ENCODE results near the gene PFKFB2. TPM values are rescaled to one million over a fixed set of nuclear protein-coding genes. Genes with fewer than 3 reads are reported as not detected.

Gene PFKFB2
- polyA plus RNA-seq, 1 donor (not counting 4 experiments of a cell fraction or from before 2014, with no cell fraction given), result 12.2 TPM

DNA sequence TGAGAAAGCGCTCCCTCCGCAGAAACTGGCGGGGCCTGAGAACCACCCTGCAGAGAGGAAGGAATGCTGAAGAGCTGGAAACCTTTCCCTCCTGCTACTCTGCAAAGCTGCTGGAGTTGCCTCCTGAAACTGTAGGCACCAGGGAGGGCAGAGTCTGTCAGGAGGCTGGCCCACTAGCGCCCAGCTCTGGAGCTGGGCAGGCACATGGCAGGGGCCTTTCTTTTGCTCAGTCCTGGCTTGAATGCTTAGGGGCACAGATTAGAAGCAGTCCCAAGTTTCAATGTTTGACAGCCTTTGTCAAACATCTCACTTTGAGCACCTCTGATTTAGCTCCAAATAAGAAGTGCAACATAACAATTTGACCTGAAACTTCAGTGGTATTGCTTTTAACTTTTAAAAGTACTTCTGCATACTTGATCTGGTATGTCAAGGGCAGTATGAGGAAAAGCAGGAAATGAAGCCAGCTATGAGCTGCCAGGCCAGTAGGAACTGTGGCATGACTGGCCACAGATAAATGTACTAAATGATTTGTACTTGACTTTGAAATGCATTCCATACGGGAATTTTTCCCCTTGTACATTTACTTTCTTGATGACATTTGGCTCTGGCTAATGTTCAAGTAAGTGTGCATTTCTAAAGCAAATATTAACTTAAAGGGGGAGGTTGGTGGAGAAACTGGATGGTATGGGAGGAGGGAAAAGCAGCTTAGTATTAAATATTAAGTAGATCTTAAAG is 27.8 kb upstream of the PFKFB2 start:
- Histone ChIP-seq H4K20me1 (ENCODE audit: control insufficient read depth, extremely low read depth, insufficient read depth, low read length) (no peaks in the 10 kb centered on the region), H3K27ac (ENCODE audit: control insufficient read depth, insufficient read depth, low read length) (peak overlapping the region; percentile 99), H3K36me3 (ENCODE audit: control insufficient read depth in 2 of 2, extremely low read depth in 1 of 2, insufficient read depth in 2 of 2, low read length in 2 of 2) (peaks cover 26 to 61% of the 10 kb centered on the region in 2 experiments), H3K79me2 (ENCODE audit: control insufficient read depth, insufficient read depth, low read length) (peaks cover 55% of the 10 kb centered on the region), H3K27me3 (ENCODE audit: control insufficient read depth, extremely low read depth, insufficient read depth, low read length) (no peaks in the 10 kb centered on the region), H3K4me3 (ENCODE audit: control insufficient read depth in 2 of 3, extremely low read depth in 1 of 3, insufficient read depth in 2 of 3, low read depth in 1 of 3, low read length in 3 of 3) (peak overlapping the region in 2 of 3 experiments; percentile 3 to 7), H2AFZ (ENCODE audit: control insufficient read depth, low read length) (no peak overlapping the region), H3K4me2 (ENCODE audit: control insufficient read depth, extremely low read depth, insufficient read depth, low read depth, low read length) (peak overlapping the region; percentile 72), H3K9ac (ENCODE audit: control insufficient read depth, extremely low read depth, insufficient read depth, low read length) (peak overlapping the region; percentile 93), H3K9me3 (ENCODE audit: control insufficient read depth, low read depth, low read length) (no peaks in the 10 kb centered on the region), H3K9me1 (ENCODE audit: control insufficient read depth, extremely low read depth, insufficient read depth, low read length) (no peaks in the 10 kb centered on the region), H3K4me1 (ENCODE audit: control insufficient read depth, extremely low read depth, insufficient read depth, low read length) (peaks cover 97% of the 10 kb centered on the region)
- no peak for DNase-seq (ENCODE audit: low read depth, low spot score)
- no peak for FAIRE-seq
- dilution Hi-C loops (cut with MboI; ENCODE audit: extremely low pct_ligation_motif_present, low sequenced_read_pairs), result no loop called here
- TF ChIP-seq CTCF (optimal IDR thresholded peaks at IDR 0.05 in 1 of 3, IDR thresholded peaks at IDR 0.05 in 1 of 3, conservative IDR thresholded peaks at IDR 0.05 in 1 of 3; ENCODE audit: extremely low read depth in 1 of 3, insufficient read depth in 2 of 3, low read length in 3 of 3) (no peak), EZH2 (IDR thresholded peaks at IDR 0.05; ENCODE audit: low read length) (no peak)

DNA sequence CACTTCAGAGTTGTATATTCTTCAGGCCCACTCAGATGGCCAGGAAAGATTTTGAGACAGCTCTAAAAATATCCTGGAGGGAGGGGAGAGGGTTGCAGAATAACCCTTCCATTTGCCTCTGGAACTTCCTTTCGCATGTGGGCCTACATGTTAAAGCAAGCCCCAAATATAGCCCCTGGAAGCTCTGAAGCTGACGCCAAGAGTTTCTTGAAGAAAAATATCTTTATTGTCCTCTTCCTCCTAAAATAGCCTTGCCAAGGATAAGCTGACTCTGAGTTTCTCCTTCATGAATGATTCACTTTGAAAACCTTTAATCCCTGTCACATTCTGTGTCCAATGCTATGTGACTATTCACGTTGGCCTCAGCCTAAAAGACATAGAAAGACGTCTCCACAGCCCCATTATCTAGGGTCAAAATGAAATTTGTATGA is 27.0 kb upstream of the PFKFB2 start:
- FAIRE-seq (no peak), DNase-seq (ENCODE audit: low read depth, low spot score) (no peak)
- no peaks in the 10 kb centered on the region for H3K9me1 ChIP-seq (ENCODE audit: control insufficient read depth, extremely low read depth, insufficient read depth, low read length)
- TF ChIP-seq EZH2 (IDR thresholded peaks at IDR 0.05; ENCODE audit: low read length) (no peak), CTCF (optimal IDR thresholded peaks at IDR 0.05 in 1 of 3, IDR thresholded peaks at IDR 0.05 in 1 of 3, conservative IDR thresholded peaks at IDR 0.05 in 1 of 3; ENCODE audit: extremely low read depth in 1 of 3, insufficient read depth in 2 of 3, low read length in 3 of 3) (no peak)
- no peaks in the 10 kb centered on the region for H3K27me3 ChIP-seq (ENCODE audit: control insufficient read depth, extremely low read depth, insufficient read depth, low read length)
- no peak overlapping the region for H2AFZ ChIP-seq (ENCODE audit: control insufficient read depth, low read length)
- H3K4me2 ChIP-seq (ENCODE audit: control insufficient read depth, extremely low read depth, insufficient read depth, low read depth, low read length), result peak overlapping the region; percentile 72
- dilution Hi-C loops (cut with MboI; ENCODE audit: extremely low pct_ligation_motif_present, low sequenced_read_pairs), result no loop called here
- peaks cover 26 to 63% of the 10 kb centered on the region in 2 experiments for H3K36me3 ChIP-seq (ENCODE audit: control insufficient read depth in 2 of 2, extremely low read depth in 1 of 2, insufficient read depth in 2 of 2, low read length in 2 of 2)
- H3K27ac ChIP-seq (ENCODE audit: control insufficient read depth, insufficient read depth, low read length), result peak overlapping the region; percentile 99
- H3K9me3 ChIP-seq (ENCODE audit: control insufficient read depth, low read depth, low read length), result no peaks in the 10 kb centered on the region
- H3K9ac ChIP-seq (ENCODE audit: control insufficient read depth, extremely low read depth, insufficient read depth, low read length), result peak overlapping the region; percentile 93
- H3K4me1 ChIP-seq (ENCODE audit: control insufficient read depth, extremely low read depth, insufficient read depth, low read length), result peaks cover 93% of the 10 kb centered on the region
- peaks cover 63% of the 10 kb centered on the region for H3K79me2 ChIP-seq (ENCODE audit: control insufficient read depth, insufficient read depth, low read length)
- peak overlapping the region in 2 of 3 experiments; percentile 27 to 37 for H3K4me3 ChIP-seq (ENCODE audit: control insufficient read depth in 2 of 3, extremely low read depth in 1 of 3, insufficient read depth in 2 of 3, low read depth in 1 of 3, low read length in 3 of 3)
- no peaks in the 10 kb centered on the region for H4K20me1 ChIP-seq (ENCODE audit: control insufficient read depth, extremely low read depth, insufficient read depth, low read length)
